ENCODE measurements around the gene B4GALT3.

B4GALT3 gene

GRCh38 chr1:161122967-161123366 lies 54.3 kb downstream of the B4GALT3 start:
- Histone ChIP-seq H3K36me3 (ENCODE audit: insufficient read depth, low read length) (peaks cover 79% of the 10 kb centered on the region), H3K9me3 (ENCODE audit: low read depth, low read length) (no peaks in the 10 kb centered on the region), H3K9ac (ENCODE audit: insufficient read length) (no peak overlapping the region), H3K27ac (no peak overlapping the region), H3K4me3 (no peak overlapping the region)
- TF ChIP-seq EZH2 (IDR thresholded peaks at IDR 0.05) (no peak), FOXP2 (optimal IDR thresholded peaks at IDR 0.05; ENCODE audit: control extremely low read depth, extremely low read length, insufficient read depth) (no peak), POLR2AphosphoS5 (IDR thresholded peaks at IDR 0.05; ENCODE audit: borderline replicate concordance, low read depth, low read length) (no peak)
- DNase-seq (ENCODE audit: low read depth, low spot score): no peak

- H3K36me3 ChIP-seq (ENCODE audit: insufficient read depth, low read length): peaks cover 67% of the 10 kb centered on the region
- TF ChIP-seq EZH2 (IDR thresholded peaks at IDR 0.05): no peak
- no peak for TF ChIP-seq FOXP2 (optimal IDR thresholded peaks at IDR 0.05; ENCODE audit: control extremely low read depth, extremely low read length, insufficient read depth)
- TF ChIP-seq POLR2AphosphoS5 (IDR thresholded peaks at IDR 0.05; ENCODE audit: borderline replicate concordance, low read depth, low read length): no peak
- H3K9me3 ChIP-seq (ENCODE audit: low read depth, low read length): no peaks in the 10 kb centered on the region
- no peak overlapping the region for H3K9ac ChIP-seq (ENCODE audit: insufficient read length)
- DNase-seq (ENCODE audit: low read depth, low spot score): no peak
- H3K27ac ChIP-seq: no peak overlapping the region
- H3K4me3 ChIP-seq: no peak overlapping the region
These were observed 55.5 kb downstream of the B4GALT3 start for GRCh38 chr1:161121834-161122233.
